Epidermal melanocyte (primary cell): ENCODE results near the gene TOR1AIP2.

ENCODE experiments used
- DNase-seq: peaks from one replicate; pipeline ENCODE4 v3.0.0; 2011; ENCODE audit warnings: low spot score; ENCODE audit not compliant: insufficient read length

The TOR1AIP2 gene

GRCh38 chr1:179825798-179826460, 51.7 kb downstream of the TOR1AIP2 start:
- DNase-seq = no peak

GRCh38 chr1:179825206-179825605, 52.4 kb downstream of the TOR1AIP2 start:
- no peak for DNase-seq

- DNase-seq = no peak
Measured at GRCh38 chr1:179824265-179824664, 53.3 kb downstream of the TOR1AIP2 start.

- DNase-seq = no peak
Measured at GRCh38 chr1:179823693-179824092, 53.9 kb downstream of the TOR1AIP2 start.

GRCh38 chr1:179822065-179822464, 55.5 kb downstream of the TOR1AIP2 start:
- DNase-seq = no peak

- no peak for DNase-seq
Measured at GRCh38 chr1:179821524-179821923, 56.1 kb downstream of the TOR1AIP2 start.

- no peak for DNase-seq
Measured at GRCh38 chr1:179820226-179820970, 57.2 kb downstream of the TOR1AIP2 start.

- DNase-seq = no peak
Measured at GRCh38 chr1:179818743-179819173, 58.8 kb downstream of the TOR1AIP2 start.

GRCh38 chr1:179818260-179818659, 59.3 kb downstream of the TOR1AIP2 start:
- no peak for DNase-seq

- DNase-seq = peak; percentile 40
Measured at GRCh38 chr1:179817789-179818188, 59.8 kb downstream of the TOR1AIP2 start.

GRCh38 chr1:179817056-179817455, 60.5 kb downstream of the TOR1AIP2 start:
- no peak for DNase-seq

GRCh38 chr1:179816196-179816960, 61.2 kb downstream of the TOR1AIP2 start:
- no peak for DNase-seq

- no peak for DNase-seq
Measured at GRCh38 chr1:179815641-179816040, 62.0 kb downstream of the TOR1AIP2 start.

- peak; percentile 61 for DNase-seq
Measured at GRCh38 chr1:179814546-179814838, 63.1 kb downstream of the TOR1AIP2 start.

GRCh38 chr1:179813626-179814545, 63.7 kb downstream of the TOR1AIP2 start:
- no peak for DNase-seq

- no peak for DNase-seq
Measured at GRCh38 chr1:179812501-179813292, 64.9 kb downstream of the TOR1AIP2 start.

- DNase-seq = no peak
Measured at GRCh38 chr1:179810367-179810715, 67.3 kb downstream of the TOR1AIP2 start.

- peak; percentile 70 for DNase-seq
Measured at GRCh38 chr1:179809506-179810366, 67.9 kb downstream of the TOR1AIP2 start.

GRCh38 chr1:179808503-179808902, 69.1 kb downstream of the TOR1AIP2 start:
- DNase-seq = no peak
